Body of pancreas (tissue), 4 donors: ENCODE measurements around the gene PCDHB9.

ENCODE experiments used
- POLR2A ChIP-seq, 3 donors: fragments of 450-650 bp; IDR thresholded peaks; one replicate each; pipeline ENCODE4 v1.6.1; 2016; ENCODE audit warnings: antibody characterized with exemption in 3 of 3, mild to moderate bottlenecking in 2 of 3
- TF ChIP-seq, protein P1 (sequence below), 7 experiments: fragments of 450-650 bp in 4 of 7; fragments of 200-600 bp in 3 of 7; sonication (generic) in 3 of 7; IDR thresholded peaks; one replicate each; pipeline ENCODE4 v1.5.1; 2016 to 2019; ENCODE audit warnings: antibody characterized with exemption in 7 of 7

DNA sequence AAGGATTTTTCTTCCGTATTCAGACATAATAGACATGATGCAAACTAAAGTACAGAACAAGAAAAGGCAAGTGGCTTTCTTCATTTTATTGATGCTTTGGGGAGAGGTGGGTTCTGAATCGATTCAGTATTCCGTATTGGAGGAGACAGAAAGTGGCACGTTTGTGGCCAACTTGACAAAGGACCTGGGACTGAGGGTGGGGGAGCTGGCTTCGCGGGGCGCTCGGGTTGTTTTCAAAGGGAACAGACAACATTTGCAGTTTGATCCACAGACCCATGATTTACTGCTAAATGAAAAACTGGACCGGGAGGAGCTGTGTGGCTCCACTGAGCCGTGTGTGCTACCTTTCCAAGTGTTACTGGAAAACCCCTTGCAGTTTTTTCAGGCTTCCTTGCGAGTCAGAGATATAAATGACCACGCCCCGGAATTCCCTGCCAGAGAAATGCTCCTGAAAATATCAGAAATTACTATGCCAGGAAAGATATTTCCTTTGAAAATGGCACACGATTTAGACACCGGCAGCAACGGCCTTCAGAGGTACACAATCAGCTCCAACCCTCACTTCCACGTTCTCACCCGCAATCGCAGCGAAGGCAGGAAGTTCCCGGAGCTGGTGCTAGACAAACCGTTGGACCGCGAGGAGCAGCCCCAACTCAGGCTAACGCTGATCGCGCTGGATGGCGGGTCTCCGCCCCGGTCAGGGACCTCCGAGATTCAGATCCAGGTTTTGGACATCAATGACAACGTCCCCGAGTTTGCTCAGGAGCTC is 36.6 kb upstream of the PCDHB9 start:
- TF ChIP-seq, protein P1, sequence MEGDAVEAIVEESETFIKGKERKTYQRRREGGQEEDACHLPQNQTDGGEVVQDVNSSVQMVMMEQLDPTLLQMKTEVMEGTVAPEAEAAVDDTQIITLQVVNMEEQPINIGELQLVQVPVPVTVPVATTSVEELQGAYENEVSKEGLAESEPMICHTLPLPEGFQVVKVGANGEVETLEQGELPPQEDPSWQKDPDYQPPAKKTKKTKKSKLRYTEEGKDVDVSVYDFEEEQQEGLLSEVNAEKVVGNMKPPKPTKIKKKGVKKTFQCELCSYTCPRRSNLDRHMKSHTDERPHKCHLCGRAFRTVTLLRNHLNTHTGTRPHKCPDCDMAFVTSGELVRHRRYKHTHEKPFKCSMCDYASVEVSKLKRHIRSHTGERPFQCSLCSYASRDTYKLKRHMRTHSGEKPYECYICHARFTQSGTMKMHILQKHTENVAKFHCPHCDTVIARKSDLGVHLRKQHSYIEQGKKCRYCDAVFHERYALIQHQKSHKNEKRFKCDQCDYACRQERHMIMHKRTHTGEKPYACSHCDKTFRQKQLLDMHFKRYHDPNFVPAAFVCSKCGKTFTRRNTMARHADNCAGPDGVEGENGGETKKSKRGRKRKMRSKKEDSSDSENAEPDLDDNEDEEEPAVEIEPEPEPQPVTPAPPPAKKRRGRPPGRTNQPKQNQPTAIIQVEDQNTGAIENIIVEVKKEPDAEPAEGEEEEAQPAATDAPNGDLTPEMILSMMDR (IDR thresholded peaks at IDR 0.05): no peak
- no peak for TF ChIP-seq POLR2A (IDR thresholded peaks at IDR 0.05)
